Astrocyte (in vitro differentiated cells and primary cell): ENCODE results near the gene KRTAP5-3. TPM values are rescaled to one million over a fixed set of nuclear protein-coding genes. Genes with fewer than 3 reads are reported as not detected.
"Not testable (repeated sequence)": the region's sequence is repeated elsewhere in the genome, so short reads cannot be mapped to it uniquely, and the experiment has no call there.

Experiments
- DNase-seq: peaks from one replicate; pipeline ENCODE4 v3.0.0-alpha.2; 2010; ENCODE audit warnings: low read depth
- FAIRE-seq: peaks from 2 replicates; lab custom pipeline; 2011; peaks lifted over from hg19 to GRCh38; lab: Jason Lieb, UNC
- H2AFZ ChIP-seq: 2 replicates; pipeline ENCODE4 v1.6.0; 2012; ENCODE audit warnings: low read depth, low read length, inconsistent platforms
- H3K27ac ChIP-seq: 2 replicates; pipeline ENCODE4 v1.5.1; 2011; ENCODE audit warnings: low read depth, low read length, inconsistent platforms
- H3K27me3 ChIP-seq: 2 replicates; pipeline ENCODE4 v1.6.0; 2011; ENCODE audit warnings: low read length, inconsistent platforms; ENCODE audit not compliant: insufficient read depth
- H3K36me3 ChIP-seq: 2 replicates; pipeline ENCODE4 v1.5.1; 2011; ENCODE audit warnings: low read length, inconsistent platforms; ENCODE audit not compliant: insufficient read depth
- H3K4me1 ChIP-seq: 2 replicates; pipeline ENCODE4 v1.5.1; 2011; ENCODE audit warnings: low read length, inconsistent platforms; ENCODE audit not compliant: insufficient read depth
- H3K4me2 ChIP-seq: 2 replicates; pipeline ENCODE4 v1.6.0; 2012; ENCODE audit warnings: low read length, inconsistent platforms
- H3K4me3 ChIP-seq: 2 replicates; pipeline ENCODE4 v1.5.1; 2011; ENCODE audit warnings: low read depth, mild to moderate bottlenecking, low read length, inconsistent platforms; ENCODE audit not compliant: insufficient read depth
- H3K79me2 ChIP-seq: 2 replicates; pipeline ENCODE4 v1.6.0; 2012; ENCODE audit warnings: mild to moderate bottlenecking, low read length, inconsistent platforms; ENCODE audit not compliant: insufficient read depth
- H3K9ac ChIP-seq: 2 replicates; pipeline ENCODE4 v1.6.0; 2012; ENCODE audit warnings: mild to moderate bottlenecking, low read length, inconsistent platforms
- H3K9me3 ChIP-seq: 2 replicates; pipeline ENCODE4 v1.5.1; 2012; ENCODE audit warnings: low read depth, mild to moderate bottlenecking, low read length, inconsistent platforms; ENCODE audit not compliant: insufficient read depth
- H4K20me1 ChIP-seq: 2 replicates; pipeline ENCODE4 v1.6.0; 2012; ENCODE audit warnings: low read length, inconsistent platforms; ENCODE audit not compliant: insufficient read depth
- H3K27ac Mint-ChIP-seq: one replicate; pipeline ENCODE4 v1.8.0; 2021; ENCODE audit warnings: mild to moderate bottlenecking, mixed read lengths; ENCODE audit not compliant: unreplicated experiment
- H3K27me3 Mint-ChIP-seq: one replicate; pipeline ENCODE4 v1.8.0; 2021; ENCODE audit warnings: low read depth, mixed read lengths; ENCODE audit not compliant: unreplicated experiment
- H3K36me3 Mint-ChIP-seq: one replicate; pipeline ENCODE4 v1.8.0; 2021; ENCODE audit warnings: low read depth, mixed read lengths; ENCODE audit not compliant: unreplicated experiment
- H3K4me1 Mint-ChIP-seq: one replicate; pipeline ENCODE4 v1.8.0; 2021; ENCODE audit warnings: low read depth, mixed read lengths; ENCODE audit not compliant: unreplicated experiment
- H3K4me3 Mint-ChIP-seq: one replicate; pipeline ENCODE4 v1.8.0; 2021; ENCODE audit warnings: mild to moderate bottlenecking, moderate library complexity, mixed read lengths; ENCODE audit not compliant: unreplicated experiment
- H3K9me3 Mint-ChIP-seq: one replicate; pipeline ENCODE4 v1.8.0; 2021; ENCODE audit warnings: mild to moderate bottlenecking, mixed read lengths; ENCODE audit not compliant: unreplicated experiment
- EZH2 ChIP-seq: IDR thresholded peaks from 2 replicates; pipeline ENCODE4 v1.6.1; 2012; ENCODE audit warnings: mild to moderate bottlenecking, low read length, inconsistent platforms; ENCODE audit not compliant: insufficient read depth
- total RNA-seq: library from RNA; stranded (reverse); gene quantifications from 2 replicates; pipeline ENCODE4 v1.2.1, GENCODE V29; 2021
- TF ChIP-seq, protein P1 (sequence below): IDR thresholded peaks from 2 replicates; pipeline ENCODE4 v1.5.1; 2011; ENCODE audit warnings: low read depth, mild to moderate bottlenecking, inconsistent platforms, low read length, moderate library complexity; ENCODE audit not compliant: insufficient read depth

The KRTAP5-3 gene
- total RNA-seq, 1 donor from 2014 or later, result not detected

DNA sequence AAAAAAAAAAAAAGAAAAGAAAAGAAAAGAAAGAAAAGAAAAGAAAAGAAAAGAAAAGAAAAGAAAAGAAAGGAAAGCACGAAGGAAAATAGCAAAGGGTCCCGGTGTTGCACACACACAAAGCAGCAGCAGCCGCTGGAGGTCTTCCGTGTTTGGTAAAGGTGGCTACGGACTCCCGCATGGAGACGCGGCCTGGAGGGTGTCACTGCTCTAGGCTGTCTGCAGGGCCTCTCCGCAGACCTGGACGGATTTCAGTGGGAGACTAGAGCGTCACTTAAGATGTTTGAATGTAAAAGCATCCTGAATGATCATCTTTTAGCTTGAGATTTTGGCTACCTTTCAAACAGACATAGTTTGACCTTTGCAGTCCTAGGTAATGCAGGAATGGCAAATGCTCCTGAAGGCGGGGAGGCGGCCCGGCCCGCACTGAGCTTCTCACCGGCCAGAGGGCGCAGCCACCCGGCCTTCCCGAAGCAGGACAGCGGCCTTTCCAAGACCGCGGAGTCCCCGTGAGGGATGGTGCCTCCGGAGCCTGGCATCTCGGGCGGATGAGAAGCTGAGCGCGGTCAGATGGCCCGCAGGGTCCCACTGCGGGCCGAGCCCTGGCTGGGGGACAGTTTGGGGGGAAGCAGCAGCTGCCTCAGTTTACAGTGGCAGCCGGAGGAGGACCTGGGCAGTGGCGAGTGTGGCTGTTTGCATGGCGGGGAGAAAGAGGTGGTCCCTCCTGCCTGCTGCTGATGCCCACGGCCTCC is 39.8 kb upstream of the KRTAP5-3 start:
- H3K27me3 Mint-ChIP-seq, result peaks cover 57% of the 10 kb centered on the region
- peaks cover 7% of the 10 kb centered on the region for H3K27me3 ChIP-seq
- H3K36me3 ChIP-seq, result no peaks in the 10 kb centered on the region
- no peak overlapping the region for H2AFZ ChIP-seq
- FAIRE-seq, result no peak
- no peaks in the 10 kb centered on the region for H3K79me2 ChIP-seq
- no peak overlapping the region for H3K27ac Mint-ChIP-seq
- H3K9ac ChIP-seq, result no peak overlapping the region
- TF ChIP-seq EZH2, result no peak
- TF ChIP-seq, protein P1, sequence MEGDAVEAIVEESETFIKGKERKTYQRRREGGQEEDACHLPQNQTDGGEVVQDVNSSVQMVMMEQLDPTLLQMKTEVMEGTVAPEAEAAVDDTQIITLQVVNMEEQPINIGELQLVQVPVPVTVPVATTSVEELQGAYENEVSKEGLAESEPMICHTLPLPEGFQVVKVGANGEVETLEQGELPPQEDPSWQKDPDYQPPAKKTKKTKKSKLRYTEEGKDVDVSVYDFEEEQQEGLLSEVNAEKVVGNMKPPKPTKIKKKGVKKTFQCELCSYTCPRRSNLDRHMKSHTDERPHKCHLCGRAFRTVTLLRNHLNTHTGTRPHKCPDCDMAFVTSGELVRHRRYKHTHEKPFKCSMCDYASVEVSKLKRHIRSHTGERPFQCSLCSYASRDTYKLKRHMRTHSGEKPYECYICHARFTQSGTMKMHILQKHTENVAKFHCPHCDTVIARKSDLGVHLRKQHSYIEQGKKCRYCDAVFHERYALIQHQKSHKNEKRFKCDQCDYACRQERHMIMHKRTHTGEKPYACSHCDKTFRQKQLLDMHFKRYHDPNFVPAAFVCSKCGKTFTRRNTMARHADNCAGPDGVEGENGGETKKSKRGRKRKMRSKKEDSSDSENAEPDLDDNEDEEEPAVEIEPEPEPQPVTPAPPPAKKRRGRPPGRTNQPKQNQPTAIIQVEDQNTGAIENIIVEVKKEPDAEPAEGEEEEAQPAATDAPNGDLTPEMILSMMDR, result no peak
- no peak for DNase-seq
- no peaks in the 10 kb centered on the region for H3K4me1 ChIP-seq
- no peaks in the 10 kb centered on the region for H3K9me3 Mint-ChIP-seq
- no peak overlapping the region for H3K4me2 ChIP-seq
- no peaks in the 10 kb centered on the region for H3K4me1 Mint-ChIP-seq
- H3K36me3 Mint-ChIP-seq, result no peaks in the 10 kb centered on the region
- no peak overlapping the region for H3K4me3 ChIP-seq
- no peaks in the 10 kb centered on the region for H3K9me3 ChIP-seq
- H4K20me1 ChIP-seq, result no peaks in the 10 kb centered on the region
- no peak overlapping the region for H3K27ac ChIP-seq
- no peak overlapping the region for H3K4me3 Mint-ChIP-seq

DNA sequence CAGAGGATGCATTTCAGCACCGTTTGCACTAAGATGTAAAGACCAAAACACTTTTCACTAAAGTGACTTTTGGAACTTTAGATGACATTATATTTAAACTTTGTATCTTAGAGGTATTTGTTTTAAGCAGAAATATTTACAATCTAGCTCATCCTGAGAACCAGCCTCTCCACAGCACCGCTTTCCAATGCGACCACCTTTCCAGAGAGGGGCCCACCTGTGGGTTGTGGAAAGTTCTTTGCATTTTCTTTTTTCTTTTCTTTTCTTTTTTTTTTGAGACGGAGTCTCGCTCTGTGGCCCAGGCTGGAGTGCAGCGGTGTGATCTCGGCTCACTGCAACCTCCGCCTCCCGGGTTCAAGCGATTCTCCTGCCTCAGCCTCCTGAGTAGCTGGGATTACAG is 38.3 kb upstream of the KRTAP5-3 start:
- not testable (repeated sequence) for H3K4me1 ChIP-seq, H3K9ac ChIP-seq, H3K9me3 ChIP-seq, H2AFZ ChIP-seq, H3K27me3 ChIP-seq, DNase-seq, FAIRE-seq, H4K20me1 ChIP-seq, H3K4me2 ChIP-seq, H3K4me1 Mint-ChIP-seq, H3K36me3 ChIP-seq, H3K9me3 Mint-ChIP-seq, H3K4me3 ChIP-seq, H3K79me2 ChIP-seq, H3K27ac Mint-ChIP-seq, H3K4me3 Mint-ChIP-seq, H3K36me3 Mint-ChIP-seq, H3K27ac ChIP-seq
- H3K27me3 Mint-ChIP-seq, result peaks cover 48% of the 10 kb centered on the region

DNA sequence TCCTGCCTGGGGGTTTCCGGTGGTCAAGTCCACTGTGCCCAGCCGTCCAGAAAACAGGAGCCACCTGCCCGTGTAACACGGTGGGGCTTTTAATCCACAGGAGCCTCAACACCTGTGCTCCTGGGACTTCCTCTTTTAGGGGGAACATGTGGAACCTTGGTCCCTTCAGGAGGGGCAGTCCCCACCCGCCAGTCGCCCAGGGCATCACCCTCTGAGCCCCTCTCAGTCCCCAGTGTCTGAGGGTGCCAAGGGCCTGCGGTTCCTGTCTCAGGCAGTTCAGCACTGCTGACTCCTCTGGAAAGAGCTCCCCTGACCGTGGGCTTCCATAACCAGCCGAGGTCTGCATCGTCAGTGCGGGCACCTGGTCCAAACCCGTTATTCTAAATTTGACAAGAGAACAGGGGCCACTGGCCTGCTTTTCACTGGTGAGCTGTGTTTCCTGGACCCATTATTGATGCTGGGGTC is 37.1 kb upstream of the KRTAP5-3 start:
- no peaks in the 10 kb centered on the region for H3K79me2 ChIP-seq
- Mint-ChIP-seq H3K4me3 (no peak overlapping the region), H3K36me3 (no peaks in the 10 kb centered on the region), H3K9me3 (no peaks in the 10 kb centered on the region), H3K27ac (no peak overlapping the region), H3K27me3 (peaks cover 45% of the 10 kb centered on the region), H3K4me1 (no peaks in the 10 kb centered on the region)
- no peaks in the 10 kb centered on the region for H4K20me1 ChIP-seq
- TF ChIP-seq, protein P1, result no peak
- TF ChIP-seq EZH2, result no peak
- H3K4me1 ChIP-seq, result no peaks in the 10 kb centered on the region
- H3K27ac ChIP-seq, result no peak overlapping the region
- H3K27me3 ChIP-seq, result peaks cover 3% of the 10 kb centered on the region
- no peak overlapping the region for H2AFZ ChIP-seq
- H3K9me3 ChIP-seq, result no peaks in the 10 kb centered on the region
- FAIRE-seq (no peak), DNase-seq (no peak)
- no peak overlapping the region for H3K4me3 ChIP-seq
- no peak overlapping the region for H3K4me2 ChIP-seq
- H3K9ac ChIP-seq, result no peak overlapping the region
- H3K36me3 ChIP-seq, result no peaks in the 10 kb centered on the region
